CD4-positive, alpha-beta T cell treated with Interleukin-15 for 1 hour (primary cell): Measurements from ENCODE around the gene POLG2.
"Not testable (repeated sequence)": the region's sequence is repeated elsewhere in the genome, so short reads cannot be mapped to it uniquely, and the experiment has no call there.

Source experiments
- DNase-seq: peaks from one replicate; pipeline ENCODE4 v3.0.0-alpha.2; 2020

POLG2 gene

GRCh38 chr17:64505340-64506200 lies 8.7 kb upstream of the POLG2 start:
- peak; percentile 90 for DNase-seq

DNA sequence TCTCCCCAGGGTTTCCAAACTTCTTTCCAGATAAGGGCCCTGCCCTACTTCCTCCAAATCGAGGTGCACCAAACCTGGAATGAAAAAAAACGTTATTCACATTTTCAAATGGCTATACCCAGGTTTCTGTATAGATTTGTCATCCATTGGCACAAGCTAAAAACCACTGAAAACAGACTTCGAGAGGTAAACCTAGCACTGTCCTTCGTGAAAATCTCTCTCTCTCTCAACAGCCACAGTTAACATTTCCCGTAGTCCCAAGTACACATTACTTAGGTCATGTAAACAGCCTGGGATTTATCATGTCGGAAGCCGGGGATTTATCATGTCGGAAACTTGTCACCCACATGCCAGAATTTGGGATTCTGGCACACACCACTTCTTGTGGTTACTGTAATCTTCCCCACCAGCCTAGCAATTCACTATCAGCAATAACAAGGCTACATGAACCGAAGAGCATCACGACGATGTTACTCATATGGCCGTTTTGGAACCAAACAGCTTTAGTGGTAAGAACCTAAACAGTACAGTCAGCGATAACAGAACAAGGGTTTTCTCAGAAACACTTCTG lies 8.0 kb upstream of the POLG2 start:
- no peak for DNase-seq

- DNase-seq, result no peak
Measured at GRCh38 chr17:64503821-64504768, 7.2 kb upstream of the POLG2 start.

DNA sequence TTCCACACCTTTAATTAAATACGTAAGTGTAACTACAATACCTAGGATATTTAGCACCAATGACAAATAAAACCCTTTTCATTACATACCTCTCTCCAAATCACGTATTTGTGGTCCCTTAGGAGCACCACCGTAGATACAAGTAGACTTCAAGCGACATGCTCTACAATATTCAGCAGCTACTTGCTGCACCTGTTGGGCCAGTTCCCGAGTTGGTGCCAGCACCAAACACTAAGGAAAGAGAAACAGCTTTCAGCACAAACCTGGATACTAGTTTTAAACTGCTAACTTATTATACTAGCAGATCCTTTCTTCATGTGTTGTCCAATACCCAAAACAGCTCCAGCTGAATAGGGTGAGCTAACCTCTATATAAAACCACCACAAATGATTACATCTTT lies 6.5 kb upstream of the POLG2 start:
- no peak for DNase-seq

- DNase-seq, result no peak
Measured at GRCh38 chr17:64502809-64503208, 6.0 kb upstream of the POLG2 start.

GRCh38 chr17:64502021-64502420 lies 5.2 kb upstream of the POLG2 start:
- no peak for DNase-seq

DNA sequence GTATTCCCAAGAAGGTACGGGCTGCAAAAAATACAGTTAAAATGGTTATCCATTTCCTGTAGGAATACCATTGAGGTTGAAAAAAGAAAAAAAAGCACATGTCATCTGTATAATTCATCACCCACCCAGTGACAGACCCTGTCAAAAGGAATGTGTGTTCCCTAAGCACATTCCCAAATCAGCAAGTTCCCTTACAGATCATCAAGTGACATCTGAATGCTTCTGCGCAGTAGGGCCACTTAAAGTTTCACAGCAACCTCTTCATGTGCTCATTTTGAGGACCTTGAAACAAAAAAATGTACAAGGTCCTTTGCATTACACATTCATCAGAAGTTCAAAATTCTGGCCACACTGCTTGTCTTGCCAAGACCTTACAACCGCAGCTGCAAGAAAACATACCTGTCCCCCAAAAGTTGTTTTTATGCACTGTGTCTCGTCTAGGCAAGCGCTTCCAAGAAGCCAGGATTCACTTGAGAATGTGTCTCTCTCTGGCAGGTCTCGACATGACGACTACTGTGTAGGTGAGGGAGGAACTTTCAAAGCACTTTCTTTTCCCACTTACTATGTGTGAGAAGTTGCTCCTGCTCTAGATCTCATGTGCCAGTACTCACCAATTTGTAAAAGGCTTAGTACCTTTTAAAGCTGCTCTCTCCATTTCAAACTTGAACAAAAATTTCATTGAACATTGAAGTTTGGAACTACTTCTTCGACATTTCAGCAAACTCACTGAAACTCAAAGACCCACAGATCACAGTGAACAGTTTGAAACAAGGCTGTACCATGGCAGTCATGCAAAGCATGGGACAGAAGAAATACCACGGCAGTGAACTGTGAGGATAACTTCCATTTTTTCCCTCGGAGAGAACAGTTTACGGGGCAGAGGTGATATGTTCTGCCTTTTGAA lies 4.3 kb upstream of the POLG2 start:
- no peak for DNase-seq

DNA sequence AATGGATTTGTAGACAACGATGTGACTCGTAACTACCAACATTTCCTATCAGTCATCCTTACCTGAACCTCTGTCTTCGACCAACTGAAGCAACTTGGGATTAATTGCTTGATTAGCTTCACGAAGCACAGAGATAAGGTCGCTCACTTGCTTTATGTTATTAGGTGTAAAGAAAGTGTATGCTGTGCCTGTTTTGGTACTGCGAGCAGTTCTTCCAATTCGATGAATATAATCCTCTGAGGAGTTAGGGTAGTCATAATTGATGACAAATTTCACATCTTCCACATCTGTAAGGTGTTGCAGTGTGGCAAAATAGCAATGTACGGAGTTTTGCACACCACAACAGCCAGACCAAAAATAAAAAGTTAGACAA lies 3.6 kb upstream of the POLG2 start:
- no peak for DNase-seq

GRCh38 chr17:64499805-64500486 lies 3.1 kb upstream of the POLG2 start:
- DNase-seq, result no peak

- no peak for DNase-seq
Measured at GRCh38 chr17:64498308-64499203, 1.7 kb upstream of the POLG2 start.

DNA sequence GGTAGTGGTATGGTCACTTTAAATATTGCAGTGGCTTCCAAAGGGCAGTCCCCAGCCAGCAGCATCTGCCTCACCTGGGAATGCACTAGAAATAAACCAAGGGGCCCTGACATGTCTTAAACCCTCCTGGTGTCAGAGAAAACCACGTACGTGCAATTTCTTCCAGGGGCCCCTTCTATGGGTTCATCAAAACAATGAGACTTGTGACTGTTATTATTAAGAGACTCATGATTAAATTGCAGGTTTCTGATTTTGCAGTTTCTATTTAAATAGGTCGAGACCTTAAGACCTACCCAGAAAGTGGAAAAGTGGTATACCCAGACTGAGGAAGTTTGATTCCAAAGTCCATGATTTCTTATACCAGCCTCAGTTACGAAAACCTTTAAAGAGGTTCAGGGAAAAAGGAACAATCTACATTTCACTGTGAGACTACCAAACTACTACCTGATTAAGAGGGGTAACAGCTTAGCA lies 746 bp upstream of the POLG2 start:
- no peak for DNase-seq

DNA sequence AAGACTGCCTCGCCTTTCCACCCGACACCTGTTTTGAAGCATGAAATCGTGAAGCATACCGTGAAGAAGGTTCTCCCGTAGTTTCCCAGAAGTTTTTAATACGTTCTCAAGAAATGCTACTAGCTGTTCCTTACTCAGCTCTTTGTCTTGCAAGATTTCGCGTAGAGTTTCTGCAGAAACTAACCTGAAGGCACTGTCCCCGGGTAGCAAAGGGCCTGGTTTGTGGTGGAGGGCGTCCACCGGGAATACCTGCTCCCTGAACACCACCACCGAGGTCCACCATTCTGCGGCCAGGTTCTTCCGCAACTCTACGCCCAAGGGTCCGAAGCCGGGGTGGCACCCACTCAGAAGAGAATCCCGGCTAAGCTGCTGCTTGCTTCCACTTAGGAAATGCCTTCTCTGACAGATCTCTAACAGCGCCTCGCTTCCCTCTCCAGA lies 487 bp downstream of the POLG2 start:
- DNase-seq, result no peak

GRCh38 chr17:64495300-64495699 lies 1.6 kb downstream of the POLG2 start:
- not testable (repeated sequence) for DNase-seq

DNA sequence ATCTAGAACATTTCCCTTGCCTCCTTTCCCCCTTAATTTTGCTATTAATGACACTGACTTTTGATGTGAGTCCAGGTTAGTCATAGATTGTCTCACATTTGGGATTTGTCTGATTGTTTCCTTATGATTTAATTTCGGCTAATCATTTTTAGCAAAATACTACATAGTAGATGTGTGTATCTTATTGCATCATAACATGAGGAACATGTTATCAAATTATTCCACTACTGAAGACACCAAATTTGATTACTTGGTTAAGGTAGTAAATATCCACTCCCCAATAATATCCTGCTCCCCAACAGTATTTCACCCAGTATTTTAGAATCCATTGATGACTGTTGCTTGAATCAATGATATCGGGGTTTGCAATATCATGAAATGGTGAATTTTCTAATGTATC lies 2.7 kb downstream of the POLG2 start:
- no peak for DNase-seq

GRCh38 chr17:64492481-64493109 lies 4.3 kb downstream of the POLG2 start:
- DNase-seq, result no peak

GRCh38 chr17:64491994-64492393 lies 4.9 kb downstream of the POLG2 start:
- DNase-seq, result no peak

- DNase-seq, result peak; percentile 58
Measured at GRCh38 chr17:64491034-64491860, 5.6 kb downstream of the POLG2 start.

DNA sequence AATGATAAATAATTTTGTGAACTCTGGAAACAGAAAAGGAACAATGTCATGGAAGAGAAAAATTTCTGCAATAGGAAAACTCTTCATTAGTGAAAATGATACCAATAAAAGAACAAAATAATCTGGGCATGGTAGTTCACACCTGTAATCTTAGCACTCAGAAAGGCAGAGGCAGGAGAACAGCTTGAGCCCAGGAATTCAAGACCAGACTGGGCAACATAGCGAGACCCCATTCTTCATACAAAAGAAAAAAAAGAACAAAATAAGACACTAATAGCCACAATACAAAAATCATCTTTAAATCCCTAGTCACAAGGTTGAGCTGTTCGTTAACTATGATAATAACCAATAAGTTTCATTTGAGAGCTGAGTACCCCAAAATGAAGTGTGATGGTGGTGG lies 8.6 kb downstream of the POLG2 start:
- DNase-seq, result no peak

- DNase-seq, result no peak
Measured at GRCh38 chr17:64484380-64484779, 12.5 kb downstream of the POLG2 start.
